SK-N-MC (cell line): ENCODE measurements around the gene MPI.

ENCODE experiments used
- DNase-seq: peaks from one replicate; pipeline ENCODE4 v3.0.0-alpha.2; 2011; ENCODE audit warnings: low read depth, low spot score
- H3K27ac ChIP-seq: fragments of 200-600 bp; sonication (generic); 2 replicates; pipeline ENCODE4 v1.5.1; 2016; ENCODE audit warnings: mixed run types
- H3K36me3 ChIP-seq: fragments of 200-600 bp; sonication (generic); 2 replicates; pipeline ENCODE4 v1.6.1; 2017; ENCODE audit warnings: antibody characterized with exemption, low read length, mixed read lengths; ENCODE audit not compliant: insufficient read depth
- H3K4me3 ChIP-seq: fragments of 200-600 bp; sonication (generic); 2 replicates; pipeline ENCODE4 v1.5.1; 2016
- H3K9ac ChIP-seq: fragments of 200-600 bp; sonication (generic); 2 replicates; pipeline ENCODE4 v1.8.0; 2017; ENCODE audit warnings: mixed run types, mixed read lengths; ENCODE audit not compliant: insufficient read length
- H3K9me3 ChIP-seq: fragments of 200-600 bp; sonication (generic); 2 replicates; pipeline ENCODE4 v1.6.1; 2017; ENCODE audit warnings: low read depth, mild to moderate bottlenecking, antibody characterized with exemption, low read length, moderate library complexity, mixed read lengths
- EZH2 ChIP-seq: fragments of 200-600 bp; sonication (generic); IDR thresholded peaks from one replicate; pipeline ENCODE4 v1.6.1; 2017; ENCODE audit warnings: antibody characterized with exemption
- FOXP2 ChIP-seq: optimal IDR thresholded peaks from 2 replicates; pipeline ENCODE3; 2011; ENCODE audit warnings: mild to moderate bottlenecking, moderate library complexity; ENCODE audit not compliant: insufficient read depth; ENCODE audit errors: extremely low read length, control extremely low read depth
- POLR2AphosphoS5 ChIP-seq: IDR thresholded peaks from 2 replicates; pipeline ENCODE4 v1.6.1; 2012; ENCODE audit warnings: mild to moderate bottlenecking, low read depth, low read length, borderline replicate concordance

Gene MPI

DNA sequence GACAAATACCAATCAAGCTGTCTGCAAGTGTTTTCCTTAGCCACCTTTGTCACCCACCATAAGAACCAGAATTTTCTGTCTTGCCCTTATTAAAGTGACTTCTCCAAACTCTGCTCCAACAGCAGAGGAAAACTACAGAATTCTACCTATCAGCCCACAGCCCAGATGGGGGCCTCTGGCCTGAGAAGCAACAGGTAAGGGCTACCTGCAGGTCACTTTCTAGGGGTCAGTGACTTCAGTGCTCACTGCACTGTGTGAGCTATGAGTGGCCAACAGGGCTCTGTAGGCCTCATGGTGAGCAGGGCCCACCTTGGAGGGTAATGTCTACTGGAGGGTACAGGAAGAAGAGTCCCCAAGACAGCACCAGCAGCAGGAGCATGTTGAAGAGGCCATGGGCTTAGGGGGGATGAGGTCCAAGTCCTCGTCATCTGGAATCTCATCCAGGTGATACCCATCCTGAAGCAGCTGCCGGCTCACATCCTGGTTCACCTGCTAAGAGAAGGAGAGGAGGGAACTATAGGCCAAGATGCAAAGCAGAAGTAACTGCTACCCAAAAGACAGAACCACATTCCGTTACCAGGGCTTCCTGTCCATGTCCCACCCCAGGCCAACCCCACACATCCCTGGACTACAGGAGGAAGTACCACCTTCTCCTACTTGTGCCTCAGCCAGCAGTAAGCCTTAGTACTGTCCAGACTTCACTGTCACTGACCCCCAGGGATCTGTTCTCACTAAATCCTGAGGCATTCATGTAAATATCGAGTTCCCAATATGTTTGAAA is 12.6 kb downstream of the MPI start:
- DNase-seq: no peak
- Histone ChIP-seq H3K9ac (no peak overlapping the region), H3K4me3 (no peak overlapping the region), H3K9me3 (no peaks in the 10 kb centered on the region), H3K36me3 (peaks cover 62% of the 10 kb centered on the region), H3K27ac (peak overlapping the region; percentile 4; the same call in 1 of the 2 replicates)
- TF ChIP-seq POLR2AphosphoS5: no peak
- no peak for TF ChIP-seq EZH2
- TF ChIP-seq FOXP2: no peak

DNA sequence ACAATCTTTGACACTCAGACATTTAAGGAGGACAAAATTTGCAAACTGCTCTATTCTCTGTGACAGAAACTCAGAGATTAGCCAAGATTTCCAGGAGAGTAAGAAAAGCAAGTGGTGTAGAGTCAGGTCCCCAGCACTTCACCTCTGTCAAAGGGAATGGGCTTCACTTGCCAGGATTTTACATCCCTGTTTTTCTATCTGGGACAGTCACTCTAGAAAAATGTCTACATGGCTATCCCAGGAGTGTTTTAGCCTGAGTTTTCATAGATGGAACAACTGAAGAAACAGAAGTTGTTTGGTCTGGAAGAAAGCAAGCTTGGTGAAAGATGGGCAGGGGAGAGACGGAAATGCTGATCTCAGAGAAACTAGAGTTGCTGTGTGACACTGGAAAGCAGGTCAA is 13.8 kb downstream of the MPI start:
- Histone ChIP-seq H3K4me3 (no peak overlapping the region), H3K9me3 (no peaks in the 10 kb centered on the region), H3K27ac (0 out of 2 replicates have a peak overlapping the region, but pooled peaks have one; percentile 26), H3K36me3 (peaks cover 58% of the 10 kb centered on the region), H3K9ac (no peak overlapping the region)
- DNase-seq: no peak
- TF ChIP-seq EZH2 (no peak), POLR2AphosphoS5 (no peak), FOXP2 (no peak)

DNA sequence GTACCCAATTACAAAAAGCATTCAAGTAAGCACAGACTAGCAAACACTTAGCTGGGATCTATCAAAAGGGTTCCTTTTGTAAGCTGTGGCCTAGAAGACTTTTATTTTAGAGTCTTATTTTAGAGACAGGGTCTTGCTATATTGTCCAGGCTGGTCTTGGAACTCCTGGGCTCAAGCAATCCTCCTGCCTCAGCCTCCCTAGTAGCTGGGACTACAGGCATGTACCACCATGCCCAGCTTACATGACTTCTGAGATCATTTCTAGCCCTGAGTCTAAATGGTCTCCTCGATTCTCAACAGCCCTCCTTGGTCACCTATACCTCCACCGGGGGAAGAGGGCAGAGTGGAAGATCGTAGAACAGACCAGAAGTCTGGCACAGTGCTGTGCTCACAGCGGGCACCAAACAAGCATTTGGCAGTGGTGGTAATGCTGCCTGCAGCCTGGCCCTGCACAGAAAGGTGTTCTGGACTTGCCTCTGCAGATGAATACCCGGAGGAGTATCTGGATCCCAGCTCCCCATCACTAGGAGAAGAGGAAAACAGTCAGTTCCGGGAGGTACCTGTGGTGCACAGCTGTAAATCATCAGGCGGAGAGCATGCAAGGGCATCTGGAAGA is 14.5 kb downstream of the MPI start:
- no peak overlapping the region for H3K9ac ChIP-seq
- no peak for TF ChIP-seq FOXP2
- no peak for TF ChIP-seq EZH2
- TF ChIP-seq POLR2AphosphoS5: no peak
- no peak for DNase-seq
- 0 out of 2 replicates have a peak overlapping the region, but pooled peaks have one; percentile 26 for H3K27ac ChIP-seq
- peaks cover 52% of the 10 kb centered on the region for H3K36me3 ChIP-seq
- no peaks in the 10 kb centered on the region for H3K9me3 ChIP-seq
- no peak overlapping the region for H3K4me3 ChIP-seq

DNA sequence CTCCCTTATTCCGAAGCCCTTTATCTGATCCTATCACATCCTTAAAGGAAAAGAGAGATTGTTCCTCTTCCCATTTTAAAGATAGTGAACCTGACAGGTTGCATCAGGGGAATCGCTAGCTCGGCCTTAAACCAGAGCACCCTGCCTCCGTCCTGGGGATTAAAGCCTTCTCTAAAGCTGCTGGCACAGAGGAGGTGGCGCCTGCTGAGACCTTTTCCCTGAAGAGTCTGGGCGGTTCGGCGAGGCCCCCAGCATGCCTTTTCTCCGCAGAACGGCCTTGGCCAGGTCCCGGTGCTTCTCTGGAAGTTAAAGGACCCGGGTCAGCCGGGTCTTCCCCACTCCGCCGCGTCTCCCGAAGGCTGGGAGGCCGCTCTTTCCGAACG is 16.2 kb downstream of the MPI start:
- Histone ChIP-seq H3K36me3 (peaks cover 39% of the 10 kb centered on the region), H3K9ac (peak overlapping the region; percentile 84), H3K9me3 (no peaks in the 10 kb centered on the region), H3K27ac (peak overlapping the region; percentile 82), H3K4me3 (peak overlapping the region; percentile 87)
- no peak for DNase-seq
- TF ChIP-seq POLR2AphosphoS5 (no peak), EZH2 (no peak), FOXP2 (no peak)

DNA sequence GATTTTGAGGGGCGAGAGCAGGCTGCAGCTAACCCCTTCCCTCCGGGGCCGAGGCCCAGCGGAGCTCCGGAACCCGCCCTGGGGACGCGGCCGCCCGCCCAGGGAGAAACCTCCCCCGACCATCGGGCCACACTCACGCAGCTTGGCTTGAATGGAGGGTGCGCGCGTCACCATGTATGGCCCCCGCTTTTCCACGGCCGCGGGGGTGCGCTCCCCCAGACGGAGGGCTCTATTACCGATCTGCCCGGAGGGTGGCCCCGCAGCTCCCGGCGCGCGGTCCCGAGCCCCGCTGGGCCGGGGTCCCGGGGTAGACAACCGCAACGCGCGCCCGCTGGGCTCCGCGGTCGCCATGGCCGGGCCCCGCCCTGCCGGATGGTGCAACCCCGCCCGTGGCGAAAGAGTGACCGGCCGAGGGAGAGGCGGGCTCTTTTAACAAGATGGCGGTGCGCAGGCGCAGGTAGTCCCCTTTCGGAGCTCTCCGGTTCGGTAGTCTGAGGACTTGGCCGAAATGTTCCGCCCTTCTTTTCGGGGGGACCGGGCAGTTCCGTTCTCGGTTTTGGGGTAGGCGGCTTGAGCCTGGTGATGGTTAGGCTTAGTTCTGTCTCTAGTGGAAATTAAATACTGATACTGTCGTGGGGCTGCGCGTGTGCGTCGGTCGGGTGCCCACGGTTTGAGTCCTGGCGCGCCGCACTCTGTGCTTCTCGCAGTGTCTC is 16.8 kb downstream of the MPI start, which contains the start of gene FAM219B:
TSS of gene FAM219B (minus strand) at position 402 of the 713 bp plus-strand sequence. CDS start at position 351, 51 bp downstream.
- H3K27ac ChIP-seq: peak within 1 kb of the TSS; percentile 82

DNA sequence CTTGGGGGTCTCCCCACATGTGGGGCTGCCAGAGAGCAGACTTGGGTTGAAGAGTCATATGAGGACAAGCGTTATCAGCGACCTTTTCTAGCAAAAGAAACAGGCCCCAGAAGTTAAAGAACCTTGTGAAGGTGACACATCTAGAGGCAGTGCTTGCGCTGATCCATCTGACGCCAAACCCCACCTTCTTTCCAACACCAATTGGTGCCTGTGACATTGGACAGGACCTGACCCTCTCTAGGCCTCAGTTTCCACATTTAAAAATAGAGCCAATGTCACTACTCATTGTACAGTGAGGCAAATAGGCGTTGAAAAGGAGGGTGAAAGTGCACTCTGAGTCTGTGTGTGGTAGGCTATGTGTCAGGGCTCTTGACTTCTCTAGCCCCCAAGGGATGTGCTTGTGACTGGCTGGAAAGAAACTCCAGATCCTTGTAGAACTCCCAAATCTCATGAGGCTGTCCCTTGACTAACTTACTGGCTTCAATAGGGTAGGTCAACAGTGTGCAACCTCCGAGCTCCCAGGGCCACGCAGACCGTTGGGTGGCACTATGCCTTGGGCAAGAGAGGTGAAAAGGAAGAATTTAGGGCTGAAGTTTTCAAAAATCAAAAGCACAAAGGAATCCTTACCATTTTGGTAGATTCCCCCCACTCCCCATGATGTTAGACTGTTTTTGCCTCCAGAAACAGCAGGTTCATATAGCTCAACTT is 17.5 kb downstream of the MPI start:
- peak overlapping the region; percentile 84 for H3K9ac ChIP-seq
- no peak for DNase-seq
- peaks cover 35% of the 10 kb centered on the region for H3K36me3 ChIP-seq
- peak overlapping the region; percentile 87 for H3K4me3 ChIP-seq
- peak overlapping the region; percentile 82 for H3K27ac ChIP-seq
- no peaks in the 10 kb centered on the region for H3K9me3 ChIP-seq
- TF ChIP-seq POLR2AphosphoS5 (no peak), EZH2 (no peak), FOXP2 (no peak)

More for the DNA sequence above, 16.8 kb downstream of the MPI start, which contains the start of gene FAM219B:
- peaks cover 35% of the 10 kb centered on the region for H3K36me3 ChIP-seq
- TF ChIP-seq FOXP2 (no peak), POLR2AphosphoS5 (peak; percentile 71), EZH2 (no peak)
- H3K9me3 ChIP-seq: no peaks in the 10 kb centered on the region
- peak within 1 kb of the TSS; percentile 87 for H3K4me3 ChIP-seq
- no peak for DNase-seq
- H3K9ac ChIP-seq: peak within 1 kb of the TSS; percentile 84

DNA sequence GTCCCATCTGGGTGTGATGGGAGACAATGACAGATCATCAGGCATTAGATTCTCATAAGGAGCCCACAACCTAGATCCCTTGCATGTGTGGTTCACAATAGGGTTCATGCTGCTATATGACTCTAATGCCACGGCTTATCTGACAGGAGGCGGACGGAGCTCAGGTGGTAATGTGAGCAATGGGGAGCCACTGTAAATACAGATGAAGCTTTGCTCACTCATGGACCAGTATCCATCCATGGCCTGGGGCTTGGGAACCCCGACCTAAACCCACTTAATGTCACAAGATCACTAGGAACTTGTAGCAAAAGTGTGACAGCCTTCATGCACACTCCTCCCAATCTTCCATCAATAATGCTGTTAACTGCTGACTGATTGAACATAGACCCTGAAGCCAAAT is 18.8 kb downstream of the MPI start:
- no peak overlapping the region for H3K4me3 ChIP-seq
- no peak overlapping the region for H3K9ac ChIP-seq
- TF ChIP-seq POLR2AphosphoS5 (no peak), EZH2 (no peak), FOXP2 (no peak)
- DNase-seq: no peak
- H3K9me3 ChIP-seq: no peaks in the 10 kb centered on the region
- peaks cover 36% of the 10 kb centered on the region for H3K36me3 ChIP-seq
- H3K27ac ChIP-seq: no peak overlapping the region
